Liver (tissue), 9 donors: Measurements from ENCODE around the gene FOXP3. TPM values are rescaled to one million over a fixed set of nuclear protein-coding genes. Genes with fewer than 3 reads are reported as not detected.

Experiments
- DNase-seq: peaks from one replicate; pipeline ENCODE4 v3.0.0-alpha.2; 2017; ENCODE audit warnings: low spot score
- H3K27ac ChIP-seq, 2 donors: one replicate each; pipeline ENCODE4 v1.7.0; 2013; ENCODE audit warnings: inconsistent platforms in 2 of 2, low read length in 2 of 2, control low read depth in 1 of 2, low read depth in 1 of 2, mild to moderate bottlenecking in 1 of 2
- H3K27me3 ChIP-seq, 4 donors: one replicate each; pipeline versions ENCODE4 v1.6.1 to v1.7.0; 2013; ENCODE audit warnings: low read length in 3 of 4, inconsistent platforms in 1 of 4, mild to moderate bottlenecking in 1 of 4, moderate library complexity in 1 of 4; ENCODE audit not compliant: control insufficient read depth in 4 of 4, insufficient read depth in 4 of 4
- H3K36me3 ChIP-seq, 4 donors: one replicate each; pipeline versions ENCODE4 v1.6.1 to v1.7.0; 2013; ENCODE audit warnings: low read length in 3 of 4, mild to moderate bottlenecking in 3 of 4, low read depth in 1 of 4, moderate library complexity in 1 of 4; ENCODE audit not compliant: control insufficient read depth in 4 of 4, insufficient read depth in 3 of 4
- H3K4me1 ChIP-seq, 4 donors: one replicate each; pipeline versions ENCODE4 v1.6.1 to v1.7.0; 2013; ENCODE audit warnings: low read length in 3 of 4, mild to moderate bottlenecking in 3 of 4, moderate library complexity in 1 of 4; ENCODE audit not compliant: control insufficient read depth in 4 of 4, insufficient read depth in 4 of 4
- H3K4me3 ChIP-seq, 3 donors: one replicate each; pipeline versions ENCODE4 v1.6.1 to v1.7.0; 2013; ENCODE audit warnings: low read length in 3 of 3, control low read depth in 1 of 3, low read depth in 1 of 3, mild to moderate bottlenecking in 1 of 3
- H3K9ac ChIP-seq, 2 donors: one replicate each; pipeline ENCODE4 v1.7.0; 2013; ENCODE audit warnings: low read length in 2 of 2, mild to moderate bottlenecking in 2 of 2, moderate library complexity in 2 of 2, control low read depth in 1 of 2, low read depth in 1 of 2
- H3K9me3 ChIP-seq, 4 donors: one replicate each; pipeline versions ENCODE4 v1.6.1 to v1.7.0; 2013; ENCODE audit warnings: low read length in 3 of 4; ENCODE audit not compliant: control insufficient read depth in 4 of 4
- EGR1 ChIP-seq, 2 donors: IDR thresholded peaks; 2 replicates each; pipeline ENCODE4 v1.6.1; 2016 to 2018; ENCODE audit warnings: antibody characterized with exemption in 2 of 2, low read depth in 2 of 2
- FOXA1 ChIP-seq: IDR thresholded peaks from 2 replicates; pipeline ENCODE4 v1.6.1; 2016; ENCODE audit warnings: antibody characterized with exemption
- GABPA ChIP-seq, 2 donors: IDR thresholded peaks in 1 of 2; conservative IDR thresholded peaks in 1 of 2; 2 replicates each; pipeline ENCODE4 v1.6.1; 2016; ENCODE audit warnings: antibody characterized with exemption in 2 of 2, mild to moderate bottlenecking in 1 of 2, moderate library complexity in 1 of 2
- HNF4A ChIP-seq, 2 donors: conservative IDR thresholded peaks; 2 replicates each; pipeline ENCODE4 v1.6.1; 2016; ENCODE audit warnings: antibody characterized with exemption in 2 of 2, mild to moderate bottlenecking in 2 of 2
- HNF4G ChIP-seq: IDR thresholded peaks from 2 replicates; pipeline ENCODE4 v1.6.1; 2016; ENCODE audit warnings: antibody characterized with exemption
- JUND ChIP-seq, 2 donors: IDR thresholded peaks; 2 replicates each; pipeline ENCODE4 v1.6.1; 2016; ENCODE audit warnings: antibody characterized with exemption in 2 of 2
- NR2F2 ChIP-seq: IDR thresholded peaks from 2 replicates; pipeline ENCODE4 v1.6.1; 2016; ENCODE audit warnings: antibody characterized with exemption
- RAD21 ChIP-seq, 2 donors: IDR thresholded peaks; 2 replicates each; pipeline ENCODE4 v1.6.1; 2016; ENCODE audit warnings: antibody characterized with exemption in 2 of 2, mild to moderate bottlenecking in 2 of 2
- RXRA ChIP-seq, 2 donors: IDR thresholded peaks; 2 replicates each; pipeline ENCODE4 v1.6.1; 2017 to 2018; ENCODE audit warnings: antibody characterized with exemption in 2 of 2, mild to moderate bottlenecking in 1 of 2
- SP1 ChIP-seq: IDR thresholded peaks from 2 replicates; pipeline ENCODE4 v1.6.1; 2018; ENCODE audit warnings: antibody characterized with exemption, mild to moderate bottlenecking
- TAF1 ChIP-seq: conservative IDR thresholded peaks from 2 replicates; pipeline ENCODE4 v1.6.1; 2016; ENCODE audit warnings: antibody characterized with exemption, mild to moderate bottlenecking
- YY1 ChIP-seq: IDR thresholded peaks from 2 replicates; pipeline ENCODE4 v1.6.1; 2016; ENCODE audit warnings: antibody characterized with exemption, mild to moderate bottlenecking
- WGBS: extraction: QIAGEN DNeasy Blood & Tissue Kit; methylation state at CpG from one replicate; pipeline ENCODE4 v1.1.7; 2013; 5-methylcytosine and 5-hydroxymethylcytosine counted together
- polyA plus RNA-seq, 2 donors: library from polyadenylated mRNA; stranded (reverse) in 1 of 2; unstranded in 1 of 2; fragments of 200-250 nt in 1 of 2; fragments of >200 nt in 1 of 2; fragmentation: Nextera tagmentation in 1 of 2; extraction: Ambion mirVana in 1 of 2; gene quantifications; one replicate each; pipeline versions ENCODE4 v1.2.1 to v1.2.3, GENCODE V29; 2013 to 2015
- total RNA-seq, 2 donors: library from RNA; depleted of rRNA; stranded (reverse); fragments of >200 nt; gene quantifications; one replicate each; pipeline ENCODE4 v1.2.3, GENCODE V29; 2014
- TF ChIP-seq, protein P1 (sequence below): IDR thresholded peaks from 2 replicates; pipeline ENCODE4 v1.6.1; 2016; ENCODE audit warnings: antibody characterized with exemption, mild to moderate bottlenecking
- TF ChIP-seq, protein P2 (sequence below): IDR thresholded peaks from 2 replicates; pipeline ENCODE4 v1.6.1; 2016; ENCODE audit warnings: antibody characterized with exemption
- TF ChIP-seq, protein P3 (sequence below): IDR thresholded peaks from 2 replicates; pipeline ENCODE4 v1.6.1; 2016; ENCODE audit warnings: antibody characterized with exemption
- TF ChIP-seq, protein P4 (sequence below): fragments of 150-350 bp; IDR thresholded peaks from 2 replicates; pipeline ENCODE4 v1.5.1; 2017; ENCODE audit warnings: improper control_type of control experiment, low read depth, low read length; ENCODE audit not compliant: missing input control
- TF ChIP-seq, protein P5 (sequence below): IDR thresholded peaks from 2 replicates; pipeline ENCODE4 v1.6.1; 2016; ENCODE audit warnings: antibody characterized with exemption
- donor health status: healthy.
- donor health status: healthy.
- donor health status: healthy.
- donor health status: healthy.
- donor health status: healthy.

The FOXP3 gene
- total and polyA plus RNA-seq, 4 donors = 0.05 to 0.65 (median 0.19) TPM

DNA sequence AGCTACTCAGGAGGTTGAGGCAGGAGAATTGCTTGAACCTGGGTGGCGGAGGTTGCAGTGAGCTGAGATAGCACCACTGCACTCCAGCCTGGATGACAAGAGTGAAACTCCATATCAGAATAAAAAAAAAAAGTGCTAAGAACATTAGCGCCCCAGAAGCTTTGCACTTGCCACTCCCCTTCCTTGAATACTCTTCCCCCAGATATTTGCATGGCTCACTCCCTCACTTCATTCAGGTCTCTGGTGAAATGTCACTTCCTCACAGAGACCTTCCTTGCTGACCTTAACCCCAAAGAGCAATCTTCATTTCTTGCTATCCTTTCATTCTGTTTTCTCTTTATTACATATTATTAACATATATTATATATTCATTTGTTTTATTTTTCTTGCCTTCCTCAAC, 42.6 kb downstream of the FOXP3 start:
- H3K27me3 ChIP-seq = peaks cover 0 to 2% (median 0%) of the 10 kb centered on the region in 4 donors
- H3K9me3 ChIP-seq = no peaks in the 10 kb centered on the region
- H3K27ac ChIP-seq = no peak overlapping the region
- H3K4me1 ChIP-seq = no peaks in the 10 kb centered on the region
- WGBS = 67% methylated on average over 2 of the region's 2 CpGs
- H3K9ac ChIP-seq = no peak overlapping the region
- H3K4me3 ChIP-seq = no peak overlapping the region
- TF ChIP-seq HNF4G (no peak), RAD21 (IDR thresholded peaks at IDR 0.05) (no peak), EGR1 (IDR thresholded peaks at IDR 0.05; ENCODE audit: low read depth in 2 of 2) (no peak), FOXA1 (no peak), YY1 (no peak)
- TF ChIP-seq, protein P1, sequence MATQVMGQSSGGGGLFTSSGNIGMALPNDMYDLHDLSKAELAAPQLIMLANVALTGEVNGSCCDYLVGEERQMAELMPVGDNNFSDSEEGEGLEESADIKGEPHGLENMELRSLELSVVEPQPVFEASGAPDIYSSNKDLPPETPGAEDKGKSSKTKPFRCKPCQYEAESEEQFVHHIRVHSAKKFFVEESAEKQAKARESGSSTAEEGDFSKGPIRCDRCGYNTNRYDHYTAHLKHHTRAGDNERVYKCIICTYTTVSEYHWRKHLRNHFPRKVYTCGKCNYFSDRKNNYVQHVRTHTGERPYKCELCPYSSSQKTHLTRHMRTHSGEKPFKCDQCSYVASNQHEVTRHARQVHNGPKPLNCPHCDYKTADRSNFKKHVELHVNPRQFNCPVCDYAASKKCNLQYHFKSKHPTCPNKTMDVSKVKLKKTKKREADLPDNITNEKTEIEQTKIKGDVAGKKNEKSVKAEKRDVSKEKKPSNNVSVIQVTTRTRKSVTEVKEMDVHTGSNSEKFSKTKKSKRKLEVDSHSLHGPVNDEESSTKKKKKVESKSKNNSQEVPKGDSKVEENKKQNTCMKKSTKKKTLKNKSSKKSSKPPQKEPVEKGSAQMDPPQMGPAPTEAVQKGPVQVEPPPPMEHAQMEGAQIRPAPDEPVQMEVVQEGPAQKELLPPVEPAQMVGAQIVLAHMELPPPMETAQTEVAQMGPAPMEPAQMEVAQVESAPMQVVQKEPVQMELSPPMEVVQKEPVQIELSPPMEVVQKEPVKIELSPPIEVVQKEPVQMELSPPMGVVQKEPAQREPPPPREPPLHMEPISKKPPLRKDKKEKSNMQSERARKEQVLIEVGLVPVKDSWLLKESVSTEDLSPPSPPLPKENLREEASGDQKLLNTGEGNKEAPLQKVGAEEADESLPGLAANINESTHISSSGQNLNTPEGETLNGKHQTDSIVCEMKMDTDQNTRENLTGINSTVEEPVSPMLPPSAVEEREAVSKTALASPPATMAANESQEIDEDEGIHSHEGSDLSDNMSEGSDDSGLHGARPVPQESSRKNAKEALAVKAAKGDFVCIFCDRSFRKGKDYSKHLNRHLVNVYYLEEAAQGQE = no peak
- TF ChIP-seq, protein P2, sequence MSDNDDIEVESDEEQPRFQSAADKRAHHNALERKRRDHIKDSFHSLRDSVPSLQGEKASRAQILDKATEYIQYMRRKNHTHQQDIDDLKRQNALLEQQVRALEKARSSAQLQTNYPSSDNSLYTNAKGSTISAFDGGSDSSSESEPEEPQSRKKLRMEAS = no peak
- TF ChIP-seq, protein P3, sequence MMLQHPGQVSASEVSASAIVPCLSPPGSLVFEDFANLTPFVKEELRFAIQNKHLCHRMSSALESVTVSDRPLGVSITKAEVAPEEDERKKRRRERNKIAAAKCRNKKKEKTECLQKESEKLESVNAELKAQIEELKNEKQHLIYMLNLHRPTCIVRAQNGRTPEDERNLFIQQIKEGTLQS = no peak
- DNase-seq = no peak
- H3K36me3 ChIP-seq = no peaks in the 10 kb centered on the region

DNA sequence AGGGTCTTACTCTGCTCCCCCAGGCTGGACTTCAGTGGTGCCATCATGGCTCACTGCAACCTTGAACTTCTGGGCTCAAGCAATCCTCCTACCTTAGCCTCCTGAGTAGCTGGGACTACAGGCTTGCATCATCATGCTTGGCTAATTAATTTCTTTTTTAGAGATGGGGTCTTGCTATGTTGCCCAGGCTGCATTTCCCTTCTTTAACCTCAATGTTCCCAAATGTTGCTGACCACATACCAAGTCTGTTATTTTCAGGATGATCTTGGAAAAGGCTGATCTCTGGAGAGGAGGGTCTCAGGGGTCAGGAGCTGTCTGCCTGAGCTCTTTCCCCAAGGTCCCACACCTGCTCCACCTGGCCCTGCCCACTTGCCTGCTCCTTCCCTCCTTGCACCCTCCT, 44.4 kb downstream of the FOXP3 start:
- H3K4me1 ChIP-seq = no peaks in the 10 kb centered on the region
- TF ChIP-seq, protein P1 = no peak
- TF ChIP-seq, protein P4, sequence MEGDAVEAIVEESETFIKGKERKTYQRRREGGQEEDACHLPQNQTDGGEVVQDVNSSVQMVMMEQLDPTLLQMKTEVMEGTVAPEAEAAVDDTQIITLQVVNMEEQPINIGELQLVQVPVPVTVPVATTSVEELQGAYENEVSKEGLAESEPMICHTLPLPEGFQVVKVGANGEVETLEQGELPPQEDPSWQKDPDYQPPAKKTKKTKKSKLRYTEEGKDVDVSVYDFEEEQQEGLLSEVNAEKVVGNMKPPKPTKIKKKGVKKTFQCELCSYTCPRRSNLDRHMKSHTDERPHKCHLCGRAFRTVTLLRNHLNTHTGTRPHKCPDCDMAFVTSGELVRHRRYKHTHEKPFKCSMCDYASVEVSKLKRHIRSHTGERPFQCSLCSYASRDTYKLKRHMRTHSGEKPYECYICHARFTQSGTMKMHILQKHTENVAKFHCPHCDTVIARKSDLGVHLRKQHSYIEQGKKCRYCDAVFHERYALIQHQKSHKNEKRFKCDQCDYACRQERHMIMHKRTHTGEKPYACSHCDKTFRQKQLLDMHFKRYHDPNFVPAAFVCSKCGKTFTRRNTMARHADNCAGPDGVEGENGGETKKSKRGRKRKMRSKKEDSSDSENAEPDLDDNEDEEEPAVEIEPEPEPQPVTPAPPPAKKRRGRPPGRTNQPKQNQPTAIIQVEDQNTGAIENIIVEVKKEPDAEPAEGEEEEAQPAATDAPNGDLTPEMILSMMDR = no peak
- TF ChIP-seq FOXA1 (no peak), NR2F2 (no peak), TAF1 (no peak), RXRA (IDR thresholded peaks at IDR 0.05) (no peak), GABPA (IDR thresholded peaks at IDR 0.05 in 1 of 2, conservative IDR thresholded peaks at IDR 0.05 in 1 of 2) (no peak), HNF4A (conservative IDR thresholded peaks at IDR 0.05) (no peak), EGR1 (IDR thresholded peaks at IDR 0.05; ENCODE audit: low read depth in 2 of 2) (no peak), SP1 (no peak), JUND (IDR thresholded peaks at IDR 0.05) (no peak), RAD21 (IDR thresholded peaks at IDR 0.05) (no peak)
- TF ChIP-seq, protein P2 = no peak
- TF ChIP-seq, protein P5, sequence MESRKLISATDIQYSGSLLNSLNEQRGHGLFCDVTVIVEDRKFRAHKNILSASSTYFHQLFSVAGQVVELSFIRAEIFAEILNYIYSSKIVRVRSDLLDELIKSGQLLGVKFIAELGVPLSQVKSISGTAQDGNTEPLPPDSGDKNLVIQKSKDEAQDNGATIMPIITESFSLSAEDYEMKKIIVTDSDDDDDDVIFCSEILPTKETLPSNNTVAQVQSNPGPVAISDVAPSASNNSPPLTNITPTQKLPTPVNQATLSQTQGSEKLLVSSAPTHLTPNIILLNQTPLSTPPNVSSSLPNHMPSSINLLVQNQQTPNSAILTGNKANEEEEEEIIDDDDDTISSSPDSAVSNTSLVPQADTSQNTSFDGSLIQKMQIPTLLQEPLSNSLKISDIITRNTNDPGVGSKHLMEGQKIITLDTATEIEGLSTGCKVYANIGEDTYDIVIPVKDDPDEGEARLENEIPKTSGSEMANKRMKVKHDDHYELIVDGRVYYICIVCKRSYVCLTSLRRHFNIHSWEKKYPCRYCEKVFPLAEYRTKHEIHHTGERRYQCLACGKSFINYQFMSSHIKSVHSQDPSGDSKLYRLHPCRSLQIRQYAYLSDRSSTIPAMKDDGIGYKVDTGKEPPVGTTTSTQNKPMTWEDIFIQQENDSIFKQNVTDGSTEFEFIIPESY = no peak
- peaks cover 0 to 2% (median 0%) of the 10 kb centered on the region in 4 donors for H3K27me3 ChIP-seq
- no peak for DNase-seq
- H3K9ac ChIP-seq = no peak overlapping the region
- no peak overlapping the region for H3K27ac ChIP-seq
- H3K36me3 ChIP-seq = no peaks in the 10 kb centered on the region
- no peaks in the 10 kb centered on the region for H3K9me3 ChIP-seq
- H3K4me3 ChIP-seq = no peak overlapping the region
